ENCODE data around the gene RUFY3.

- no peak for TF ChIP-seq ZNF114 (CRISPR knock-in tag; IDR thresholded peaks at IDR 0.05)
- no peak for TF ChIP-seq CTCF (conservative IDR thresholded peaks at IDR 0.05; ENCODE audit: low read depth in 2 of 2)
- TF ChIP-seq EZH2phosphoT487 (IDR thresholded peaks at IDR 0.05; ENCODE audit: unreplicated experiment), result no peak
- no peak for TF ChIP-seq JUNB (IDR thresholded peaks at IDR 0.05; ENCODE audit: unreplicated experiment)
- TF ChIP-seq EZH2 (IDR thresholded peaks at IDR 0.05; ENCODE audit: low read depth, unreplicated experiment), result no peak
- no peak for TF ChIP-seq POLR2AphosphoS5 (IDR thresholded peaks at IDR 0.05; ENCODE audit: low read depth)
Observed at GRCh38 chr4:70688795-70689231, 33.0 kb upstream of the RUFY3 start.

Data from GM23338 (cell line).